Fibroblast of gingiva (primary cell): ENCODE data around the gene SETBP1.

ENCODE experiments used
- DNase-seq: peaks from one replicate; pipeline ENCODE4 v3.0.0-alpha.2; 2011; ENCODE audit warnings: low read depth

Gene SETBP1

DNA sequence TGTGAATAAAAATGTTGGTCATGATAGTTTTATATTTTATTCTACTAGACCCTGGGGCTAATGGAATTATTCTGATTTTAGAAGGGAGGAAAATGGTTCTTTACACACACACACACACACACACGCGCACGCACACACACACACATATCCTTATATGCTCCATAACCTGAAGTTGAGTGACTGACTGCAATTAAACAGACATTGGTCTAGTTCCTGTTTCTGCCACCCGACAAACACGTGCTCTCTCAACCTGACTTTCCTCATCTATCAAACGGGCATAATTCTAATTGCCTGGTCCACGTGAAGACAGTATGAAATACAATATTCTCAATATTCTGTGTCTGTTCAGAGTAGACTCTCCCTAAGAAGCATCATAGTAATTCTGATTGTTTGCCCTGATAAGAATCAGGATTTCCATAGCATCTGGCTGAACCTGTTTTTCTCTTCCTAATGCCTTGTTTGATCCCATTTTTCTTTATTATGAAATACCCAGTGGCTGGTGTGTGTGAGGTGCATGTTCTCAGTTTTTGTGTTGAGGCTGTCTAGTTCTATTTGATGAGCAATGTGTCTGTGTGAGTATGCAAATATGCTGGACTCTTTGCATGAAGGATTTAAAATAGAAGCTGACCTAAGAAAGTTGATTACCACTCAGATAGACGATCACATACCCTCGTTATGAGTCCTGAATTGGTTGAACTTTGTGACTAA lies 51.0 kb downstream of the SETBP1 start:
- no peak for DNase-seq

DNA sequence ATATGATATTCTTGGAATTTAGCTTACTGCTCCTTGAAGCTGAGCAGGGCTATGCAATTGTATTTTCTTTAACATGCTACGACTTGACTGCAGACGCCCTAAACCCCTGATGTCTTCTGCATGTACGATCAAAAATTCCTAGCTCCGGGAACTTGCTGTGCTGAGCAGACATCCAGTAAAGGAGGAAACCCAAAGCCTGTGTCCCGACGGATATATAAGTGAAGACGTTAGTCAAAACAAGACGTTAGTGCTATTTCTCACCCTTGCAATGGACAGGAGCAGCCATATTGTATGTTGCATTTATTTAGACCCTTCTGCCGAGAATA lies 51.5 kb downstream of the SETBP1 start:
- no peak for DNase-seq

- DNase-seq: no peak
Measured at GRCh38 chr18:44732599-44732998, 51.9 kb downstream of the SETBP1 start.

DNA sequence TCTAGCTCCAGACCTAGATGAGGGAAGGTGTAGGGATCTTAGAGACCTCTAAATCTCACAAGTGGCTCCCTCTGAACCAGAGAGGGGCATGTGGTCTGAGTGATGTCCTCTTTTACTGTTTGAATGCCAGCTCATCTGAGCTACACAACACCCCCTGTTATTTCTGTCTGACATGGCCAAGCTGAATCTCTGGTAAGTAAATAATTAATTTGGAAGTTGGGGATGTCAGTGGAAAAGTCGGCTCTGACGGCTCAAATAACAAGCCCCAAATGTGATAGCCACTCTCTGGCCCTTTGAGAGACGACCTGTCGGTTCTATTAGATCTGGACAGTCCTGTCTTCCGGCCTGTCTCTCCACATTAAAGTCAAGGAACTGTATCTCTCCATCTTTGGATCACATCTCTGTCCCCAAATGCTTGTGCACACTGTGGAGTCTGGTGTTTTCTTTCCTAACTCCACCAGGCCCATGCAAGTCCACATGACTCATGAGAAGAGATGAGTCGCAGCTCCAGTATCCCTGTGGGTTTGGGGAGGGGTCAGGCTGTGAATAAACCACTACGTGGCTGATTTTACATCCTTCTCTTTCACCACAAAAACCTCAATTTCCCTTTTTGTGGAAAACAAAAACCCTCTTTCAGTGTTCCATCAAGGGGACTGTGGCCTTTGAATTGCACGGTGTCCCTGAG lies 52.5 kb downstream of the SETBP1 start:
- peak; percentile 63 for DNase-seq

DNA sequence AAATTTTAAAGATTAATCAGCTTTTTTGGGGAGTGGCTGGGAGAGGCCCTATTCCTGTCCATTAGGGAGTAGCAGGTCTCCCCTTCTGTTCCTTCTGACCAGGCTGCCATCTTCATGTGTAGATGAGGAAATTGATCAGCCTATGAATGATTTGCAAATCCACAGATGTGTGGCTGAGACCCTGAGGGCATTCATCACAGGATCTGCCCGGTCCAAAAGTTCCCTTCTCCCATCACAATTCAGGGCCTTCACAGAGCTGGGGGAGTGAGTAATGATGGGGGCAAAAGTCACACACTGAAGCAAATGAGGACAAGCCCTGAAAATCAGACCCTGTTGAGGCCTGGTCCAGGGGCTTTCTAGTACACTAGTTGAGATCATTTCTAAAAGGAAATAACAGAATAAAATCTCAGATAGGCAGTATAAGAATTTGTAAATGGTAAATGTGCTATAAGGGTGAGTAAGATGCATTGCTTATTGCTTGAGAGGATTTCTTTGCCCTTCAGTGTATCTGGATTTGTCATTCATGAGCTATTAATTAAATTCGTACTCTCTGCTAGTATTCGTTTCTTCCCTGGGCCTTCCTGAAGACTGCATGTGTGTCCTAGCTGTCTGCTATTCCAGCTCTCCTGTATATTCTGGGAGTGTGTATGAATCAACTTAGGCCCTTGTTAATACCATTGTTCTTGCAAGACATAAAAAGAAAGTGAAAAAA lies 53.2 kb downstream of the SETBP1 start:
- no peak for DNase-seq

- DNase-seq: no peak
Measured at GRCh38 chr18:44735096-44735495, 54.4 kb downstream of the SETBP1 start.

- DNase-seq: no peak
Measured at GRCh38 chr18:44736664-44737380, 56.1 kb downstream of the SETBP1 start.

- DNase-seq: no peak
Measured at GRCh38 chr18:44737623-44738022, 56.9 kb downstream of the SETBP1 start.

- DNase-seq: no peak
Measured at GRCh38 chr18:44740000-44740399, 59.3 kb downstream of the SETBP1 start.

- no peak for DNase-seq
Measured at GRCh38 chr18:44741085-44741484, 60.4 kb downstream of the SETBP1 start.

GRCh38 chr18:44741511-44741910 lies 60.8 kb downstream of the SETBP1 start:
- no peak for DNase-seq

DNA sequence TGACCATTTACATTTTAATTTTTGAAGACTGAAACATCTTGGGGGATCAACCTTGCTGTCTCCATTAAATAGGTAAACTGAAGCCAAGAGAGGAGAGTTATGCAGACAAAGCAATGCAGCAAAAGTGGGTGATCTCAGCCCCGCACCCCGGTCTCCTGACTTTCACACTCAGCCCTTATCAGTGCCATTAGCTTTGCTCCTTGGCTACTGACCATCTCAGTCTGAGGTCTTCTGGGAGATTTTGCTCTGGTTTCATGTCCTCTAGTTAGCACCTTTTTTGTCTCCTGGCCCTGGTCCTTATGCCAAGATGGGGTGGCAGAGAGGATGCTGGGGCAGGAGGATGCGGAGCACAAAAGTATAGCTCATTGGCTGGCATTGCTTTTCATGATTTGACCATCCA lies 61.4 kb downstream of the SETBP1 start:
- DNase-seq: no peak

GRCh38 chr18:44742718-44743311 lies 62.1 kb downstream of the SETBP1 start:
- DNase-seq: peak; percentile 53

DNA sequence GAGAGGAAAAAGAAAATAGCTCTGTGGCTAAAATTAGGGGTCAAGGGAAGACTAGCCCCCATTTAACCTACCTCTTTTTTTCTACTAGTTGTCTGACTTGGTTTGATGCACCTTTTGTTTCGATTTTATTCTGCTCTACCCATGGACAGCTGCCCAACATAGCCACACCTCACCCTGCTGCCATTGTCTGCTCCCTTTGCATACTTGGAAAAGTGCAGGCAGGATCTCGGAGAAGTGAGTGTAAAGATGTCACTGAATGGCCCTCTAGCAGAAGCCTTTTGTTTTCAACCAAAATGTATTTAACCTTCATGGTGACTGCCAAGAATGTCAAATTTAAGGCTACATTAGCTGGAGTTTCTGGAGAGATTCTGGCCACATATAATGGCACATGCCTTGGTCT lies 62.9 kb downstream of the SETBP1 start:
- no peak for DNase-seq

DNA sequence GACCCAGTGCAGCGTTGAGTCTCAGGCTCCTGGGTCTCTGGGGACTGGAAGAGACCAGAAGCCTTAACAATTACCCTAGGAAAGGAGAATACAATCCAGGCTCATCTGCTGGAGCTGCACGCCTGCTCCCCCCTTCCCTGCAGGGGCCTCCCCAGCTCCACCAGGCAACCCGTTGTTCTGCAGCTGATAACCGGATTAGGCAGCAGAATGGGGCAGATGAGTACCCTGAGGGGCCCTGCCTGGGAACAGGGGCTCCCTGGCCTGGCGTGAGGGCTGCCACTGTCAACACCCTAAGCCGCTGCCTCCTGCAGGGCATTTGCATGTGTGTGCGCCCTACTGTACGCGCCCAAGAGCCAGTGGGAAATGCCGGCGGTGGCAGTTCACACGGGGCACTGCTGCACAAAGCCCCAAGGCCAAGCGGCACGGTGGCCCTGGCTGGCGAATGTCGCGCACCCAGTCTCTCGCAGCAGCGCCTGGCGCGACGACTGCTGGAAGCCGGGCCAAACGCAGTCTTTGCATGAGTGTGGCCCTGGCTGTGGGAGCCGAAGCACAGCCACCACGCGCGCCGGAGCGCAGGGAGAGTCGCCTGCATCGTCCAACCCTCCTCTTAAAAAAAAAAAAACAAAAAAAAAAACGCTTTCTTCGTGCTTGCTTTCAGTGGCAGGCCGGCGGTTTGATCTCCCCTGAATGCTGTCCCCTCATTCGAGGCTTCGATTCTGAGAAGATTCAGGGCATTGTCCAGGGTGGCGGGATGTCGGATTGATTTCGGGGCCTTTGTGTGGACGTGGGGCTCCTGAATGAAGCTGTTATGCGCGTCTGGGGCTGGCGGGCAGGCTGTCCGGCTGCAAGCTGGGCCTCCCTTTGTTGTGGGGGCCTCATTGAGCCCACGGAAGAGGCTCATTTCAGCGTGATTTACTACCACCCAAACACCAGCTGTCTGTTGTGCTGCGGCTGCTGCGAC lies 63.8 kb downstream of the SETBP1 start:
- DNase-seq: no peak

GRCh38 chr18:44747157-44747556 lies 66.5 kb downstream of the SETBP1 start:
- no peak for DNase-seq

GRCh38 chr18:44748582-44748981 lies 67.9 kb downstream of the SETBP1 start:
- DNase-seq: no peak

GRCh38 chr18:44750774-44751173 lies 70.1 kb downstream of the SETBP1 start:
- no peak for DNase-seq

DNA sequence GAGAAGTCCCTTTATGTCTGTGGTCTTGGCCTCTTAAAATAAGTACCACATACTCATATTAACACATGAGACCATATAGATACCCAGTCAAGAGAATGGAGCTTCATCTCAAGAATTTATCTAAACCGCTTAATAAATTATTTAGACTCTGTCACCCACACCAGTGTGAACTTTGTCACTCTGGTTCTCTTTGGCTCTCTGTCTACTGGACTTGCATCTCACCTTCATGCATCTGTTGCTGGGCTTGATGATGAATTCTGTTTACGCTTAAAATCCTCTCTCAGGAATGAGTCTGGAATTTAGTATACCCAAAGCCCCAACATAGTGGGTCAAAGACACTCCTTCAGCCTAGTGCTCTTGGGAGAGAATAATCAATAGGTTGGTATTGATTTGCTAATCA lies 73.9 kb downstream of the SETBP1 start:
- no peak for DNase-seq

DNA sequence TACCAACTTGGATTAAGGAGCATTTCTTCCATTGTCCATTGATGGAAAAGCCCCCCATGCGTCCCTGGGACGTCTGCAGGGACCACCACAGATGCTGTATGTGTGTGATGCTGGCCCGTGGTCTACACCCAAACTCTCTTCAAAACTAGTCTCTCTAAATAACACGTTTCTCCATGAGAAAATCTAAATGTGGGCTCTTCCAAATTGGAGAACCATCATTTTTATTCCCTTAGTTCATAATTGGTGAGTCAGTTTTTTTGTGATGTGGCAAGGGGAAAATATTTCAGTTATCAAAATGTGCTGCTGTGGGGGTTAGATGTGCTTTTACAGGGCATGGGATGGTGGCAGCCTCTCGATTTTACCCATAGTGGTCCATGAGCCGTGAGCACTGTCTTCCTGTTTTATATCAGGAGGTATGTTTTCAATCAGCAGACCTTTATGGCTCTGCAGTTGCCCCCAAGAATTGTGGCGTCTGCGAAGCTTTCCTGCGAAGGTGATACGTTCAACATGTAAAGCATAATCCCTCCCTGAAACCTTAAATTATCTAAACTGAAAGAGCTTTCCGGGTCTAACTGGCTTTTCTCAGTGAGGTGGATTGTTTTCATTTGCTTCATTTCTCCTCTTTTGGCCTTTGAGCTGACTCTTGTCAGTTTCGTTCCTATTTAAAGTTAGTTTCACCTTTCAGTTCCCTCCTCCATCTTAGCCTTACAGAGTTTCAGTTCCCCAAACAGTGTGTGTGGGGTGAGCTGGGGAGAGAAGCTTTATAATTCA lies 78.4 kb downstream of the SETBP1 start:
- DNase-seq: no peak
